ENCODE measurements around the gene SRMS. TPM values are rescaled to one million over a fixed set of nuclear protein-coding genes. Genes with fewer than 3 reads are reported as not detected.

The SRMS gene
- total and polyA plus RNA-seq, 4 donors = 0.06 TPM; not detected in 3

DNA sequence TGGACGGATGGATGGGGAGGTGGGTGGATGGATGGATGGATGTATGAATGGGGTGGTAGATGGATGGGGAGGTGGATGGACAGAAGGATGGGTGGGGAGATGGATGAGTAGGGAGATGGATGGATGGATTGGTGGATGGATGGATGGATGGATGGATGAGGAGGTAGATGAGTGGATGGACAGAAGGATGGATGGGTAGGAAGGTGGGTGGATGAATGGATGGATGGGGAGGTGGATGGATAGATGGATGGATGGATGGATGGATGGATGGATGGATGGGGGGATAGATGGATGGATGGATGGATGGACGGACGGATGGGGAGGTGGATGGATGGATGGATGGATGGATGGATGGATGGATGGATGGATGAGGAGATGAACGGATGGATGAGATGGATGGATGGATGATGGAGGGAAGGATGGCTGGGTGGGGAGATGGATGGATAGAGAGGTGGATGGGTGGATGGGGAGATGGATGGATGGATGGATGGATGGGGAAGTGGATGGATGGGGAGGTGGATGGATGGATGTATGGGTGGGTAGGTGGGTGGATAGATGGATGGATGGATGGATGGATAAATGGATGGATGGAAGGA lies 55.8 kb downstream of the SRMS start:
- Histone ChIP-seq H3K4me3 (no peak overlapping the region), H3K4me1 (ENCODE audit: control insufficient read depth in 5 of 5, insufficient read depth in 5 of 5, low read length in 5 of 5) (peaks cover 0 to 5% (median 0%) of the 10 kb centered on the region in 5 donors), H3K27me3 (ENCODE audit: control insufficient read depth in 3 of 3, insufficient read depth in 3 of 3, low read length in 2 of 3) (peaks cover 15 to 29% (median 19%) of the 10 kb centered on the region in 3 donors), H3K27ac (ENCODE audit: low read depth in 1 of 2, low read length in 1 of 2) (no peak overlapping the region), H3K9me3 (ENCODE audit: control insufficient read depth in 4 of 4, insufficient read depth in 3 of 4, low read length in 3 of 4) (peaks cover 0 to 5% (median 0%) of the 10 kb centered on the region in 4 donors), H3K36me3 (ENCODE audit: control insufficient read depth in 4 of 4, insufficient read depth in 4 of 4, low read length in 4 of 4) (no peaks in the 10 kb centered on the region), H3K9ac (ENCODE audit: insufficient read depth in 1 of 2, low read length in 2 of 2) (no peak overlapping the region)
- no peak for DNase-seq
- 54 to 58% methylated on average over 4 of the region's 4 CpGs for WGBS, 2 donors
- ATAC-seq (ENCODE audit: insufficient read depth, low FRiP score) = no peak
- TF ChIP-seq, protein P1, sequence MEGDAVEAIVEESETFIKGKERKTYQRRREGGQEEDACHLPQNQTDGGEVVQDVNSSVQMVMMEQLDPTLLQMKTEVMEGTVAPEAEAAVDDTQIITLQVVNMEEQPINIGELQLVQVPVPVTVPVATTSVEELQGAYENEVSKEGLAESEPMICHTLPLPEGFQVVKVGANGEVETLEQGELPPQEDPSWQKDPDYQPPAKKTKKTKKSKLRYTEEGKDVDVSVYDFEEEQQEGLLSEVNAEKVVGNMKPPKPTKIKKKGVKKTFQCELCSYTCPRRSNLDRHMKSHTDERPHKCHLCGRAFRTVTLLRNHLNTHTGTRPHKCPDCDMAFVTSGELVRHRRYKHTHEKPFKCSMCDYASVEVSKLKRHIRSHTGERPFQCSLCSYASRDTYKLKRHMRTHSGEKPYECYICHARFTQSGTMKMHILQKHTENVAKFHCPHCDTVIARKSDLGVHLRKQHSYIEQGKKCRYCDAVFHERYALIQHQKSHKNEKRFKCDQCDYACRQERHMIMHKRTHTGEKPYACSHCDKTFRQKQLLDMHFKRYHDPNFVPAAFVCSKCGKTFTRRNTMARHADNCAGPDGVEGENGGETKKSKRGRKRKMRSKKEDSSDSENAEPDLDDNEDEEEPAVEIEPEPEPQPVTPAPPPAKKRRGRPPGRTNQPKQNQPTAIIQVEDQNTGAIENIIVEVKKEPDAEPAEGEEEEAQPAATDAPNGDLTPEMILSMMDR (IDR thresholded peaks at IDR 0.05; ENCODE audit: control extremely low read depth, extremely low read depth) = no peak

DNA sequence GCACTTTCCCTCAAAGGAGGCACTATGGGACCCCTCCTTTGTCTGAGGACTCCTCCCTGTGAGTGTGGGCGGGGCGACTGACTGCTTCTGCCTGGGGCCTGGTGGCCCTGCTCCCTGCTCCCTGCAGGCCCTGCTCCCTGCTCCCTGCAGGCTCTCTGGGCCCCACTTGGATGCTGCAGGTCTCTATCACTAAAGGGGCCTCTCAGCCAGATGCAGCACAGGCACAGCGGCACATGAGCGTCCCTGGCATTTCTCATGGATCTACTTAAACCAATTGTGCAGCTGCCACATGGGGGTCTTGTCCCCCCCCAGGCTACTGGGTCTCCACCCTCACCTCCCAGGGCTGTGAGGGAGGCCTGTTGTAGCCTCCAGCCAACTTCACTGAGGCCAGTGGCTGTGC lies 56.5 kb downstream of the SRMS start:
- Histone ChIP-seq H3K9me3 (ENCODE audit: control insufficient read depth in 4 of 4, insufficient read depth in 3 of 4, low read length in 3 of 4) (peaks cover 0 to 10% (median 0%) of the 10 kb centered on the region in 4 donors), H3K4me3 (no peak overlapping the region), H3K27me3 (ENCODE audit: control insufficient read depth in 3 of 3, insufficient read depth in 3 of 3, low read length in 2 of 3) (peaks cover 15 to 30% (median 16%) of the 10 kb centered on the region in 3 donors), H3K36me3 (ENCODE audit: control insufficient read depth in 4 of 4, insufficient read depth in 4 of 4, low read length in 4 of 4) (no peaks in the 10 kb centered on the region), H3K9ac (ENCODE audit: insufficient read depth in 1 of 2, low read length in 2 of 2) (no peak overlapping the region), H3K27ac (ENCODE audit: low read depth in 1 of 2, low read length in 1 of 2) (no peak overlapping the region), H3K4me1 (ENCODE audit: control insufficient read depth in 5 of 5, insufficient read depth in 5 of 5, low read length in 5 of 5) (peaks cover 0 to under 1% (median 0%) of the 10 kb centered on the region in 5 donors)
- no peak for ATAC-seq (ENCODE audit: insufficient read depth, low FRiP score)
- DNase-seq = no peak
- TF ChIP-seq, protein P1 (IDR thresholded peaks at IDR 0.05; ENCODE audit: control extremely low read depth, extremely low read depth) = no peak
- WGBS, 2 donors = 83 to 84% methylated on average over 4 of the region's 4 CpGs

Other genes with a start within 250 kb of the SRMS start
- 1 to 10 TPM in 1 of 2 donors, under 1 TPM in 1; 0.85 to 1.1 TPM for gene CHRNA4, start 186.4 kb downstream of the SRMS start, total RNA-seq
- under 1 TPM; 0.01 to 0.06 TPM for gene CHRNA4, start 186.4 kb downstream of the SRMS start, polyA plus RNA-seq
- gene KCNQ2, start 75.1 kb downstream of the SRMS start, total RNA-seq = 1 to 10 TPM in 1 of 2 donors, under 1 TPM in 1; 0.28 to 6.8 TPM
- under 1 TPM in 1 of 2 donors, not detected in 1; 0.18 TPM for gene KCNQ2, start 75.1 kb downstream of the SRMS start, polyA plus RNA-seq
- gene EEF1A2, start 48.7 kb downstream of the SRMS start, total RNA-seq = 1 to 10 TPM; 1.3 to 1.9 TPM
- gene EEF1A2, start 48.7 kb downstream of the SRMS start, polyA plus RNA-seq = under 1 TPM; 0.47 to 0.73 TPM
- 100 to 1,000 TPM in 1 of 2 donors, 10 to 100 TPM in 1; 36.9 to 545 TPM for gene PPDPF, start 27.0 kb downstream of the SRMS start, total RNA-seq
- 100 to 1,000 TPM; 409 to 540 TPM for gene PPDPF, start 27.0 kb downstream of the SRMS start, polyA plus RNA-seq
- 1 to 10 TPM in 1 of 2 donors, under 1 TPM in 1; 0.34 to 5.1 TPM for gene PTK6, start 10.4 kb downstream of the SRMS start, total RNA-seq
- 1 to 10 TPM; 3.1 to 4.3 TPM for gene PTK6, start 10.4 kb downstream of the SRMS start, polyA plus RNA-seq
- 1 to 10 TPM; 2.6 to 3.2 TPM for gene FNDC11, start 6.4 kb upstream of the SRMS start, total RNA-seq
- gene FNDC11, start 6.4 kb upstream of the SRMS start, polyA plus RNA-seq = 1 to 10 TPM; 1.0 to 2.0 TPM
- gene HELZ2, start 26.5 kb upstream of the SRMS start, total RNA-seq = 10 to 100 TPM; 24.4 to 47.2 TPM
- gene HELZ2, start 26.5 kb upstream of the SRMS start, polyA plus RNA-seq = 10 to 100 TPM in 1 of 2 donors, 1 to 10 TPM in 1; 9.0 to 26.4 TPM
- 10 to 100 TPM in 1 of 2 donors, 1 to 10 TPM in 1; 7.6 to 12.9 TPM for gene GMEB2, start 79.4 kb upstream of the SRMS start, total RNA-seq
- gene GMEB2, start 79.4 kb upstream of the SRMS start, polyA plus RNA-seq = 10 to 100 TPM in 1 of 2 donors, 1 to 10 TPM in 1; 9.0 to 11.6 TPM
- 10 to 100 TPM; 15.8 to 18.2 TPM for gene STMN3, start 105.7 kb upstream of the SRMS start, total RNA-seq
- gene STMN3, start 105.7 kb upstream of the SRMS start, polyA plus RNA-seq = 10 to 100 TPM; 13.6 to 20.9 TPM
- 10 to 100 TPM; 19.7 to 45.8 TPM for gene RTEL1, start 110.6 kb upstream of the SRMS start, total RNA-seq
- 10 to 100 TPM; 12.4 to 15.6 TPM for gene RTEL1, start 110.6 kb upstream of the SRMS start, polyA plus RNA-seq
- 10 to 100 TPM in 1 of 2 donors, 1 to 10 TPM in 1; 1.6 to 19.8 TPM for gene TNFRSF6B, start 148.9 kb upstream of the SRMS start, total RNA-seq
- 100 to 1,000 TPM in 1 of 2 donors, 10 to 100 TPM in 1; 45.5 to 195 TPM for gene TNFRSF6B, start 148.9 kb upstream of the SRMS start, polyA plus RNA-seq
- 10 to 100 TPM; 29.8 to 56.0 TPM for gene ARFRP1, start 160.2 kb upstream of the SRMS start, total RNA-seq
- 10 to 100 TPM; 43.9 to 50.8 TPM for gene ARFRP1, start 160.2 kb upstream of the SRMS start, polyA plus RNA-seq
- gene ZGPAT, start 160.3 kb upstream of the SRMS start, total RNA-seq = 10 to 100 TPM; 18.3 to 32.9 TPM
- 10 to 100 TPM; 34.5 to 45.0 TPM for gene ZGPAT, start 160.3 kb upstream of the SRMS start, polyA plus RNA-seq
- gene LIME1, start 188.9 kb upstream of the SRMS start, total RNA-seq = 1 to 10 TPM; 6.2 to 9.0 TPM
- gene LIME1, start 188.9 kb upstream of the SRMS start, polyA plus RNA-seq = 10 to 100 TPM; 11.3 to 19.9 TPM
- gene SLC2A4RG, start 192.0 kb upstream of the SRMS start, total RNA-seq = 100 to 1,000 TPM in 1 of 2 donors, 10 to 100 TPM in 1; 18.8 to 121 TPM
- 10 to 100 TPM; 41.6 to 81.1 TPM for gene SLC2A4RG, start 192.0 kb upstream of the SRMS start, polyA plus RNA-seq

Measured in lung (tissue), 12 donors.